Measurements from ENCODE around the gene TAF1C. TPM values are rescaled to one million over a fixed set of nuclear protein-coding genes. Genes with fewer than 3 reads are reported as not detected.
A peak's percentile ranks its signal among the peaks of the same experiment; 100 is the strongest.
"Not testable (repeated sequence)": the region's sequence is repeated elsewhere in the genome, so short reads cannot be mapped to it uniquely, and the experiment has no call there.

TAF1C gene
- polyA plus RNA-seq, 1 donor, result 40.1 TPM

- DNase-seq, result no peak
These were observed 25.3 kb upstream of the TAF1C start for GRCh38 chr16:84212154-84212553.

- DNase-seq, result no peak
These were observed 23.1 kb upstream of the TAF1C start for GRCh38 chr16:84209989-84210388.

- DNase-seq, result no peak
These were observed 21.0 kb upstream of the TAF1C start for GRCh38 chr16:84207879-84208278.

GRCh38 chr16:84207251-84207650, 20.4 kb upstream of the TAF1C start:
- DNase-seq, result peak; percentile 32

GRCh38 chr16:84205976-84206691, 19.3 kb upstream of the TAF1C start:
- no peak for DNase-seq

- not testable (repeated sequence) for DNase-seq
These were observed 18.3 kb upstream of the TAF1C start for GRCh38 chr16:84205123-84205522.

- DNase-seq, result not testable (repeated sequence)
These were observed 17.7 kb upstream of the TAF1C start for GRCh38 chr16:84204551-84204950.

- DNase-seq, result no peak
These were observed 13.0 kb upstream of the TAF1C start for GRCh38 chr16:84199861-84200260.

- no peak for DNase-seq
These were observed 12.2 kb upstream of the TAF1C start for GRCh38 chr16:84199097-84199496.

- DNase-seq, result no peak
These were observed 11.5 kb upstream of the TAF1C start for GRCh38 chr16:84198401-84198800.

- DNase-seq, result no peak
These were observed 10.7 kb upstream of the TAF1C start for GRCh38 chr16:84197466-84198128.

GRCh38 chr16:84196727-84197394, 10.0 kb upstream of the TAF1C start:
- no peak for DNase-seq

- DNase-seq, result no peak
These were observed 9.2 kb upstream of the TAF1C start for GRCh38 chr16:84196101-84196500.

- no peak for DNase-seq
These were observed 8.6 kb upstream of the TAF1C start for GRCh38 chr16:84195201-84196093.

GRCh38 chr16:84194470-84195200, 7.8 kb upstream of the TAF1C start:
- no peak for DNase-seq

GRCh38 chr16:84194018-84194417, 7.2 kb upstream of the TAF1C start:
- no peak for DNase-seq

- DNase-seq, result no peak
These were observed 6.6 kb upstream of the TAF1C start for GRCh38 chr16:84193480-84193879.

- DNase-seq, result no peak
These were observed 4.6 kb upstream of the TAF1C start for GRCh38 chr16:84191466-84191865.

GRCh38 chr16:84190731-84191388, 4.0 kb upstream of the TAF1C start, which contains the start of gene ADAD2:
ADAD2 (plus strand) TSS chr16:84191157; CDS start chr16:84191231, 74 bp downstream.
- DNase-seq, result no peak

GRCh38 chr16:84184775-84185174, 2.1 kb downstream of the TAF1C start:
- DNase-seq, result no peak
